Measurements from ENCODE around the gene CDC42SE1. TPM values are rescaled to one million over a fixed set of nuclear protein-coding genes. Genes with fewer than 3 reads are reported as not detected.
A peak's percentile ranks its signal among the peaks of the same experiment; 100 is the strongest.

CDC42SE1 gene
- total and polyA plus RNA-seq, 9 of the 15 experiments (the other 6 are each of a cell fraction or from before 2014, with no cell fraction given) = 78.1 to 189 (median 114) TPM

- no peak for TF ChIP-seq ZNF609 (CRISPR knock-in tag; IDR thresholded peaks at IDR 0.05; ENCODE audit: borderline replicate concordance)
- no peak for TF ChIP-seq RBFOX2 (IDR thresholded peaks at IDR 0.05; ENCODE audit: low read depth, low read length)
- no peak for TF ChIP-seq BRF2 (IDR thresholded peaks at IDR 0.05; ENCODE audit: borderline replicate concordance, insufficient read depth, insufficient read length)
- no peak for TF ChIP-seq MECOM (CRISPR knock-in tag; IDR thresholded peaks at IDR 0.05)
- TF ChIP-seq ETV5 (CRISPR knock-in tag; IDR thresholded peaks at IDR 0.05; ENCODE audit: low read depth) = no peak
- TF ChIP-seq GTF2B (IDR thresholded peaks at IDR 0.05; ENCODE audit: extremely low read depth, insufficient read length) = no peak
- 0 out of 2 replicates have a peak, but pooled peaks have one; percentile 57 for TF ChIP-seq CC2D1A (IDR thresholded peaks at IDR 0.05)
- TF ChIP-seq SP1 (CRISPR knock-in tag; IDR thresholded peaks at IDR 0.05) = peak; percentile 44; the same call in 1 of the 2 replicates
- TF ChIP-seq CHD1 (IDR thresholded peaks at IDR 0.05; ENCODE audit: low read length) = no peak
- peak; percentile 15 for TF ChIP-seq TBP (optimal IDR thresholded peaks at IDR 0.05; ENCODE audit: low read depth, low read length)
- no peak for TF ChIP-seq ZFP91 (CRISPR knock-in tag; IDR thresholded peaks at IDR 0.05)
- TF ChIP-seq MTF1 (CRISPR knock-in tag; IDR thresholded peaks at IDR 0.05; ENCODE audit: borderline replicate concordance) = no peak
- TF ChIP-seq TFAP4 (CRISPR knock-in tag; IDR thresholded peaks at IDR 0.05; ENCODE audit: borderline replicate concordance) = peak; percentile 36; the same call in 1 of the 2 replicates
- peak; percentile 19; the same call in 1 of the 2 replicates for TF ChIP-seq JUND (IDR thresholded peaks at IDR 0.05; ENCODE audit: borderline replicate concordance, low read depth, low read length)
- TF ChIP-seq JUND (tag; IDR thresholded peaks at IDR 0.05; ENCODE audit: borderline replicate concordance, low read depth, low read length) = no peak
- TF ChIP-seq PHB (CRISPR knock-in tag; IDR thresholded peaks at IDR 0.05) = no peak
- TF ChIP-seq ZNF165 (CRISPR knock-in tag; IDR thresholded peaks at IDR 0.05; ENCODE audit: borderline replicate concordance) = no peak
- no peak for TF ChIP-seq ZNF134 (CRISPR knock-in tag; conservative IDR thresholded peaks at IDR 0.05)
- TF ChIP-seq NR2F6 (CRISPR knock-in tag; IDR thresholded peaks at IDR 0.05) = no peak
- no peak for TF ChIP-seq ZNF23 (CRISPR knock-in tag; IDR thresholded peaks at IDR 0.05)
Measured at GRCh38 chr1:151024540-151025146, 34.8 kb downstream of the CDC42SE1 start (continued).

All from K562 (cell line).